Spleen (tissue), 7 donors: ENCODE data around the gene GGN.

ENCODE experiments used
- POLR2A ChIP-seq, 3 donors: fragments of 450-650 bp; IDR thresholded peaks; one replicate each; pipeline ENCODE4 v1.5.1; 2017; ENCODE audit warnings: antibody characterized with exemption in 3 of 3, mild to moderate bottlenecking in 1 of 3
- POLR2AphosphoS5 ChIP-seq, 3 donors: sonication (generic); formaldehyde crosslinking; IDR thresholded peaks; one replicate each; pipeline ENCODE4 v1.5.1; 2017; ENCODE audit warnings: antibody characterized with exemption in 3 of 3
- TF ChIP-seq, protein P1 (sequence below), 11 experiments: fragments of 200-600 bp in 7 of 11; fragments of 450-650 bp in 4 of 11; sonication (generic) in 4 of 11; IDR thresholded peaks in 8 of 11; conservative IDR thresholded peaks in 3 of 11; 1 replicate in 7 of 11; 2 replicates in 4 of 11; pipeline versions ENCODE4 v1.4.0 to v1.8.0; 2016 to 2021; ENCODE audit warnings: antibody characterized with exemption in 11 of 11, inconsistent platforms in 4 of 11, mild to moderate bottlenecking in 1 of 11
- donor health status: DM: no; HTN: no; CAD: no; lungs with moderate emphysema.
- donor health status: DM: no; HTN: no; CAD: no.
- donor health status: DM: no; HTN: no; CAD: no.

DNA sequence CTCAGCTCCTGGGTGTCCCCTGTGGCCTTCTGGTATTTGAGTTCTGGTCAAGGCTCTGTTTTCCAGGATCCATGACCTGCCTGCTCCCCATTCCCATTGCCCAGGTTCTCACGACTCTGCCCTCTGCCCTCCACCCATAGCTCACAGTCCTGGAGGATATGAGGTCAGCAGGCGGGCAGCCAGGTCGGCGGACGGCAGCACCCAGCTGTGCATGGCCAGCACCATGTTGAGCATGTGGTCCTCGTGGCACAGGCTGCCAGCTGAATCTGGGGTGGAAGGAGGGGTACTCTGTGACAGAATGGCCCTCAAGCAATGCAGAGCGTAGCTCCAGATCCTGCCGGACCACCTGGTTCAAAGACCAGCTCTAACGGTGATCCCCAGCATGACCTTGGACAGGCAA, 33.1 kb upstream of the GGN start:
- TF ChIP-seq POLR2A (IDR thresholded peaks at IDR 0.05): no peak
- TF ChIP-seq, protein P1, sequence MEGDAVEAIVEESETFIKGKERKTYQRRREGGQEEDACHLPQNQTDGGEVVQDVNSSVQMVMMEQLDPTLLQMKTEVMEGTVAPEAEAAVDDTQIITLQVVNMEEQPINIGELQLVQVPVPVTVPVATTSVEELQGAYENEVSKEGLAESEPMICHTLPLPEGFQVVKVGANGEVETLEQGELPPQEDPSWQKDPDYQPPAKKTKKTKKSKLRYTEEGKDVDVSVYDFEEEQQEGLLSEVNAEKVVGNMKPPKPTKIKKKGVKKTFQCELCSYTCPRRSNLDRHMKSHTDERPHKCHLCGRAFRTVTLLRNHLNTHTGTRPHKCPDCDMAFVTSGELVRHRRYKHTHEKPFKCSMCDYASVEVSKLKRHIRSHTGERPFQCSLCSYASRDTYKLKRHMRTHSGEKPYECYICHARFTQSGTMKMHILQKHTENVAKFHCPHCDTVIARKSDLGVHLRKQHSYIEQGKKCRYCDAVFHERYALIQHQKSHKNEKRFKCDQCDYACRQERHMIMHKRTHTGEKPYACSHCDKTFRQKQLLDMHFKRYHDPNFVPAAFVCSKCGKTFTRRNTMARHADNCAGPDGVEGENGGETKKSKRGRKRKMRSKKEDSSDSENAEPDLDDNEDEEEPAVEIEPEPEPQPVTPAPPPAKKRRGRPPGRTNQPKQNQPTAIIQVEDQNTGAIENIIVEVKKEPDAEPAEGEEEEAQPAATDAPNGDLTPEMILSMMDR (IDR thresholded peaks at IDR 0.05 in 8 of 11, conservative IDR thresholded peaks at IDR 0.05 in 3 of 11): no peak
- no peak for TF ChIP-seq POLR2AphosphoS5 (IDR thresholded peaks at IDR 0.05)
